Measurements from ENCODE around the gene KDM6A.
"Not testable (repeated sequence)": the region's sequence is repeated elsewhere in the genome, so short reads cannot be mapped to it uniquely, and the experiment has no call there.

The KDM6A gene

DNA sequence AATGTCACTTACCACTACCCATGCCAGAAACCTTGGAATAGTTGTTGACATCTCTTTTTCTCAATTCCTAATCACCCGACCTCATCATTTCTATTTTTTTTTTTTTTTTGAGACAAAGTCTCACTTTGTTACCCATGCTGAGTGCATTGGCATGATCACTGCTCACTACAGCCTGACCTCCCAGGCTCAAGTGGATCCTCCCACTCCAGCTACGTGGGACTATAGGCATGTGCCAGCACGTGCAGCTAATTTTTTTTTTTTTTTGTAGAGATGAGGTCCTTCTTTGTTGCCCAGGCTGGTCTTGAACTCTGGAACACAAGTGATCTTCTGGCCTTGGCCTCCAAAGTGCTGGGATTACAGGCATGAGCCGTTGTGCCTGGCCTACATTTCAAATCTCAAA is 12.0 kb downstream of the KDM6A start (continued):
- TF ChIP-seq, protein P1, sequence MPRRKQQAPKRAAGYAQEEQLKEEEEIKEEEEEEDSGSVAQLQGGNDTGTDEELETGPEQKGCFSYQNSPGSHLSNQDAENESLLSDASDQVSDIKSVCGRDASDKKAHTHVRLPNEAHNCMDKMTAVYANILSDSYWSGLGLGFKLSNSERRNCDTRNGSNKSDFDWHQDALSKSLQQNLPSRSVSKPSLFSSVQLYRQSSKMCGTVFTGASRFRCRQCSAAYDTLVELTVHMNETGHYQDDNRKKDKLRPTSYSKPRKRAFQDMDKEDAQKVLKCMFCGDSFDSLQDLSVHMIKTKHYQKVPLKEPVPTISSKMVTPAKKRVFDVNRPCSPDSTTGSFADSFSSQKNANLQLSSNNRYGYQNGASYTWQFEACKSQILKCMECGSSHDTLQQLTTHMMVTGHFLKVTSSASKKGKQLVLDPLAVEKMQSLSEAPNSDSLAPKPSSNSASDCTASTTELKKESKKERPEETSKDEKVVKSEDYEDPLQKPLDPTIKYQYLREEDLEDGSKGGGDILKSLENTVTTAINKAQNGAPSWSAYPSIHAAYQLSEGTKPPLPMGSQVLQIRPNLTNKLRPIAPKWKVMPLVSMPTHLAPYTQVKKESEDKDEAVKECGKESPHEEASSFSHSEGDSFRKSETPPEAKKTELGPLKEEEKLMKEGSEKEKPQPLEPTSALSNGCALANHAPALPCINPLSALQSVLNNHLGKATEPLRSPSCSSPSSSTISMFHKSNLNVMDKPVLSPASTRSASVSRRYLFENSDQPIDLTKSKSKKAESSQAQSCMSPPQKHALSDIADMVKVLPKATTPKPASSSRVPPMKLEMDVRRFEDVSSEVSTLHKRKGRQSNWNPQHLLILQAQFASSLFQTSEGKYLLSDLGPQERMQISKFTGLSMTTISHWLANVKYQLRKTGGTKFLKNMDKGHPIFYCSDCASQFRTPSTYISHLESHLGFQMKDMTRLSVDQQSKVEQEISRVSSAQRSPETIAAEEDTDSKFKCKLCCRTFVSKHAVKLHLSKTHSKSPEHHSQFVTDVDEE (CRISPR knock-in tag; IDR thresholded peaks at IDR 0.05): no peak
- TF ChIP-seq GLIS3 (CRISPR knock-in tag; IDR thresholded peaks at IDR 0.05) (no peak), ESRRG (CRISPR knock-in tag; IDR thresholded peaks at IDR 0.05) (no peak), TOX (CRISPR knock-in tag; IDR thresholded peaks at IDR 0.05; ENCODE audit: borderline replicate concordance) (no peak), ZFP30 (CRISPR knock-in tag; IDR thresholded peaks at IDR 0.05) (no peak)
- TF ChIP-seq, protein P2, sequence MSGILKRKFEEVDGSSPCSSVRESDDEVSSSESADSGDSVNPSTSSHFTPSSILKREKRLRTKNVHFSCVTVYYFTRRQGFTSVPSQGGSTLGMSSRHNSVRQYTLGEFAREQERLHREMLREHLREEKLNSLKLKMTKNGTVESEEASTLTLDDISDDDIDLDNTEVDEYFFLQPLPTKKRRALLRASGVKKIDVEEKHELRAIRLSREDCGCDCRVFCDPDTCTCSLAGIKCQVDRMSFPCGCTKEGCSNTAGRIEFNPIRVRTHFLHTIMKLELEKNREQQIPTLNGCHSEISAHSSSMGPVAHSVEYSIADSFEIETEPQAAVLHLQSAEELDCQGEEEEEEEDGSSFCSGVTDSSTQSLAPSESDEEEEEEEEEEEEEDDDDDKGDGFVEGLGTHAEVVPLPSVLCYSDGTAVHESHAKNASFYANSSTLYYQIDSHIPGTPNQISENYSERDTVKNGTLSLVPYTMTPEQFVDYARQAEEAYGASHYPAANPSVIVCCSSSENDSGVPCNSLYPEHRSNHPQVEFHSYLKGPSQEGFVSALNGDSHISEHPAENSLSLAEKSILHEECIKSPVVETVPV (CRISPR knock-in tag; IDR thresholded peaks at IDR 0.05): no peak

DNA sequence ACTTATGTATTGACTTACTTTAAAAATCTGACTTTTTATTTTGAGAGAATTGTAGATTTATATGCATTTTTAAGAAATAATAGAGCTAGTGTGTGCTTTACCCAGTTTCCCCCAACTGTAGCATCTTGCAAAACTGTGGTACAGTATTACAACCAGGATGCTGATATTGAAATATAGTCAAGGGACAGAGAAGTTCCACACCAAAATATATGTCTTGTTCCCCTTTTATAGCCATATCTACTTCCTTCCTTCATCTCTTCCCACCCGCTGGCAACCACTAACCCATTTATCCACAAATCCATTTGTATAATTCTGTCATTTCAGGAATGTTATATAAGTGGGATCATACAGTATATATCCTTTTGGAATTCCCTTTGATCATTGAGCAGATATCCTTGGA is 16.8 kb downstream of the KDM6A start:
- ATAC-seq: no peak
- no peak for TF ChIP-seq OSR1 (CRISPR knock-in tag; IDR thresholded peaks at IDR 0.05)
- TF ChIP-seq, protein P1 (CRISPR knock-in tag; IDR thresholded peaks at IDR 0.05): no peak
- TF ChIP-seq ZNF565 (CRISPR knock-in tag; conservative IDR thresholded peaks at IDR 0.05; ENCODE audit: low read depth): no peak
- TF ChIP-seq, protein P3, sequence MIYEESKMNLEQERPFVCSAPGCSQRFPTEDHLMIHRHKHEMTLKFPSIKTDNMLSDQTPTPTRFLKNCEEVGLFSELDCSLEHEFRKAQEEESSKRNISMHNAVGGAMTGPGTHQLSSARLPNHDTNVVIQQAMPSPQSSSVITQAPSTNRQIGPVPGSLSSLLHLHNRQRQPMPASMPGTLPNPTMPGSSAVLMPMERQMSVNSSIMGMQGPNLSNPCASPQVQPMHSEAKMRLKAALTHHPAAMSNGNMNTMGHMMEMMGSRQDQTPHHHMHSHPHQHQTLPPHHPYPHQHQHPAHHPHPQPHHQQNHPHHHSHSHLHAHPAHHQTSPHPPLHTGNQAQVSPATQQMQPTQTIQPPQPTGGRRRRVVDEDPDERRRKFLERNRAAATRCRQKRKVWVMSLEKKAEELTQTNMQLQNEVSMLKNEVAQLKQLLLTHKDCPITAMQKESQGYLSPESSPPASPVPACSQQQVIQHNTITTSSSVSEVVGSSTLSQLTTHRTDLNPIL (CRISPR knock-in tag; IDR thresholded peaks at IDR 0.05; ENCODE audit: low read depth): no peak
- TF ChIP-seq SNAI2 (CRISPR knock-in tag; IDR thresholded peaks at IDR 0.05): no peak
- no peak for TF ChIP-seq ZFP30 (CRISPR knock-in tag; IDR thresholded peaks at IDR 0.05)
- no peak for TF ChIP-seq TOX (CRISPR knock-in tag; IDR thresholded peaks at IDR 0.05; ENCODE audit: borderline replicate concordance)

DNA sequence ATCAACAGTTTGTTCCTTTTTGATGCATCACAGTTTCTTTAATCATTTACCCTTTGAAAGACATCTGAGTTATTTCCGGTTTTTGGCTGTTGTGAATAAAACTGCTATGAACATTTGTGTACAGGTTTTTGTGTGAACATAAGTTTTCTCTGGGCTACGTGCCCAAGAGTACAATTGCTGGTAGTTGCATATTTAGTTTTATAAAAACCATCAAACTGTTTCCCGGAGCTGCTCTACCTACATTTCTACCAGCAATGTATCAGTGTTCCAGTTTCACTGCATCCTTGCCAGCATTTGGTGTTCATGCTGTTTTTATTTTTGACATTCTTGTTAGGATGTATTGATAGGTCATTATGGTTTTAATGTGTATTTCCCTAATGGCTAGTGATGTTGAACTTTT is 17.3 kb downstream of the KDM6A start:
- no peak for TF ChIP-seq ZFP3 (CRISPR knock-in tag; IDR thresholded peaks at IDR 0.05)
- TF ChIP-seq, protein P3 (CRISPR knock-in tag; IDR thresholded peaks at IDR 0.05; ENCODE audit: low read depth): no peak
- TF ChIP-seq, protein P1 (CRISPR knock-in tag; IDR thresholded peaks at IDR 0.05): no peak
- no peak for TF ChIP-seq TOX (CRISPR knock-in tag; IDR thresholded peaks at IDR 0.05; ENCODE audit: borderline replicate concordance)
- no peak for TF ChIP-seq ZNF70 (CRISPR knock-in tag; IDR thresholded peaks at IDR 0.05)
- no peak for TF ChIP-seq ARNTL (CRISPR knock-in tag; IDR thresholded peaks at IDR 0.05; ENCODE audit: borderline replicate concordance, low read depth)
- no peak for TF ChIP-seq OSR1 (CRISPR knock-in tag; IDR thresholded peaks at IDR 0.05)
- TF ChIP-seq ESRRG (CRISPR knock-in tag; IDR thresholded peaks at IDR 0.05): no peak
- no peak for TF ChIP-seq ZNF8 (CRISPR knock-in tag; IDR thresholded peaks at IDR 0.05)
- TF ChIP-seq SNAI2 (CRISPR knock-in tag; IDR thresholded peaks at IDR 0.05): no peak
- TF ChIP-seq ISL1 (CRISPR knock-in tag; IDR thresholded peaks at IDR 0.05): no peak
- no peak for TF ChIP-seq ZNF565 (CRISPR knock-in tag; conservative IDR thresholded peaks at IDR 0.05; ENCODE audit: low read depth)
- TF ChIP-seq, protein P4, sequence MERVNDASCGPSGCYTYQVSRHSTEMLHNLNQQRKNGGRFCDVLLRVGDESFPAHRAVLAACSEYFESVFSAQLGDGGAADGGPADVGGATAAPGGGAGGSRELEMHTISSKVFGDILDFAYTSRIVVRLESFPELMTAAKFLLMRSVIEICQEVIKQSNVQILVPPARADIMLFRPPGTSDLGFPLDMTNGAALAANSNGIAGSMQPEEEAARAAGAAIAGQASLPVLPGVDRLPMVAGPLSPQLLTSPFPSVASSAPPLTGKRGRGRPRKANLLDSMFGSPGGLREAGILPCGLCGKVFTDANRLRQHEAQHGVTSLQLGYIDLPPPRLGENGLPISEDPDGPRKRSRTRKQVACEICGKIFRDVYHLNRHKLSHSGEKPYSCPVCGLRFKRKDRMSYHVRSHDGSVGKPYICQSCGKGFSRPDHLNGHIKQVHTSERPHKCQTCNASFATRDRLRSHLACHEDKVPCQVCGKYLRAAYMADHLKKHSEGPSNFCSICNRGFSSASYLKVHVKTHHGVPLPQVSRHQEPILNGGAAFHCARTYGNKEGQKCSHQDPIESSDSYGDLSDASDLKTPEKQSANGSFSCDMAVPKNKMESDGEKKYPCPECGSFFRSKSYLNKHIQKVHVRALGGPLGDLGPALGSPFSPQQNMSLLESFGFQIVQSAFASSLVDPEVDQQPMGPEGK (CRISPR knock-in tag; IDR thresholded peaks at IDR 0.05; ENCODE audit: borderline replicate concordance): no peak
- no peak for TF ChIP-seq PPARA (CRISPR knock-in tag; IDR thresholded peaks at IDR 0.05; ENCODE audit: borderline replicate concordance)
- no peak for TF ChIP-seq GLIS3 (CRISPR knock-in tag; IDR thresholded peaks at IDR 0.05)
- no peak for TF ChIP-seq CSDC2 (CRISPR knock-in tag; IDR thresholded peaks at IDR 0.05)
- ATAC-seq: no peak

DNA sequence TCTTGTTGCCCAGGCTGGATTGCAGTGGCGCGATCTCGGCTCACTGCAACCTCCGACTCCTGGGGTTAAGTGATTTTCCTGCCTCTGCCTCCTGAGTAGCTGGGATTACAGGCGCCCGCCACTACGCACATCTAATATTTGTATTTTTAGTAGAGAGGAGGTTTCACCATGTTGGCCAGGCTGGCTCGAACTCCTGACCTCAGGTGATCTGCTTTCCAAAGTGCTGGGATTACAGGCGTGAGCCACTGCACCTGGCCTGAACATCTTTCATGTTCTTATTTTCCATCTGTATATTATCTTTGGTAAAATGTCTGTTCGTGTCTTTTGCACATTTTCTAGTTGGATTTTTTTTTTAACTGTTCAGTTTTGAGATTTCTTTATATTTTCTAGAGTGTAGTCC is 17.7 kb downstream of the KDM6A start:
- not testable (repeated sequence) for ATAC-seq

Measured in SK-N-SH treated with all-trans-retinoic acid at 6 μM for 48 hours (cell line).